A549 treated with CORT108297 at 1 μM for 4 hours (cell line): ENCODE measurements around the gene DZIP3. TPM values are rescaled to one million over a fixed set of nuclear protein-coding genes. Genes with fewer than 3 reads are reported as not detected.

Source experiments
- total RNA-seq: library from RNA; stranded (reverse); fragments of 200-300 nt; extraction: Qiagen RNA extraction; gene quantifications from 5 replicates; pipeline ENCODE4 v1.2.3, GENCODE V29; 2022

DZIP3 gene
- total RNA-seq: 3.9 to 5.0 TPM (median 4.1 TPM) in 5 replicates

GRCh38 chr3:108589081-108589997 lies at the start of gene DZIP3, which contains the start of gene CIP2A:
Gene DZIP3, plus strand, starts transcription at chr3:108589722. Its CDS starts 15,685 bp downstream, at chr3:108605407.
Gene CIP2A, minus strand, starts transcription at chr3:108589438. Its CDS starts 63 bp downstream, at chr3:108589375.

Other genes starting within 250 kb of the DZIP3 start
- 0.17 to 0.26 TPM (median 0.19 TPM) in 5 replicates for gene MYH15, start 79.1 kb upstream of the DZIP3 start, total RNA-seq
- gene CIP2A, start 284 bp upstream of the DZIP3 start, total RNA-seq: 16.7 to 22.4 TPM (median 21.2 TPM) in 5 replicates
- gene RETNLB, start 167.7 kb downstream of the DZIP3 start, total RNA-seq: not detected in 5 replicates
- gene TRAT1, start 233.1 kb downstream of the DZIP3 start, total RNA-seq: not detected in 5 replicates